ENCODE data around the gene IGSF11. TPM values are rescaled to one million over a fixed set of nuclear protein-coding genes. Genes with fewer than 3 reads are reported as not detected.

The IGSF11 gene
- total and polyA plus RNA-seq, 2 of the 4 experiments (the other 2 are of a cell fraction) = 0.18 TPM; not detected in 1

GRCh38 chr3:119062892-119063291 lies 28.2 kb upstream of the IGSF11 start:
- intact Hi-C loops (cut with micrococcal nuclease) (no loop called here), dilution Hi-C loops (cut with HindIII; ENCODE audit: low sequenced_read_pairs, unreplicated experiment) (no loop called here), in situ Hi-C loops (cut with MboI; ENCODE audit: low sequenced_read_pairs) (no loop called here)
- Histone ChIP-seq H2AK9ac (replicated peaks; ENCODE audit: low read depth, low read length, poor library complexity) (no peak overlapping the region), H3K27ac (ENCODE audit: insufficient read depth, low read length) (no peak overlapping the region), H3K14ac (replicated peaks; ENCODE audit: low read depth, low read length) (no peak overlapping the region), H2AFZ (replicated peaks; ENCODE audit: low read length, poor library complexity) (no peak overlapping the region), H3K4ac (ENCODE audit: low read depth, low read length) (no peak overlapping the region), H3K56ac (ENCODE audit: extremely low read depth, insufficient read depth, low read length) (no peak overlapping the region), H3K4me3 (ENCODE audit: insufficient read depth, low read depth, low read length) (no peak overlapping the region), H2BK5ac (ENCODE audit: low read depth, low read length, poor library complexity, severe bottlenecking) (no peak overlapping the region), H3K9ac (ENCODE audit: low read depth, low read length) (no peak overlapping the region), H3K9me1 (ENCODE audit: insufficient read depth, low read length) (no peaks in the 10 kb centered on the region), H3K4me1 (ENCODE audit: control insufficient read depth, insufficient read depth, low read length) (no peaks in the 10 kb centered on the region), H4K5ac (ENCODE audit: low read depth, low read length) (no peak overlapping the region), H3K4me2 (ENCODE audit: low read depth, low read length) (no peak overlapping the region), H3K9me3 (ENCODE audit: control insufficient read depth, insufficient read depth, low read length) (no peaks in the 10 kb centered on the region), H4K91ac (ENCODE audit: insufficient read depth, low read depth, low read length) (no peak overlapping the region), H2AK5ac (ENCODE audit: low read depth, low read length) (no peak overlapping the region), H3K18ac (ENCODE audit: low read depth, low read length) (no peak overlapping the region), H3K79me1 (ENCODE audit: low read depth in 1 of 2, low read length in 2 of 2) (no peaks in the 10 kb centered on the region), H3K23ac (ENCODE audit: low read depth, low read length) (no peak overlapping the region), H2BK15ac (ENCODE audit: low read depth, low read length) (no peak overlapping the region), H2BK120ac (ENCODE audit: low read depth, low read length) (no peak overlapping the region), H4K20me1 (ENCODE audit: insufficient read depth, low read length) (no peaks in the 10 kb centered on the region), H3K27me3 (ENCODE audit: control insufficient read depth, insufficient read depth, low read length) (no peaks in the 10 kb centered on the region), H2BK20ac (ENCODE audit: low read depth, low read length) (no peak overlapping the region), H3K36me3 (ENCODE audit: control insufficient read depth, insufficient read depth, low read length) (no peaks in the 10 kb centered on the region), H4K8ac (ENCODE audit: low read depth in 2 of 2, low read length in 2 of 2) (no peak overlapping the region)
- no TSS peak for BruUV-seq (replicated peaks)
- no CpG with 5 or more reads among the region's 2 CpGs for WGBS, 2 experiments (ENCODE audit: extremely low coverage in 2 of 2, insufficient read length in 1 of 2)
- DNase-seq = no peak
- ATAC-seq (ENCODE audit: low read depth) = no peak
- no peak for TF ChIP-seq MXI1 (IDR thresholded peaks at IDR 0.05; ENCODE audit: borderline replicate concordance, low read depth, low read length)
- no peak for TF ChIP-seq FOS (IDR thresholded peaks at IDR 0.05; ENCODE audit: low read depth, low read length)
- TF ChIP-seq ELK1 (IDR thresholded peaks at IDR 0.05; ENCODE audit: borderline replicate concordance, low read depth, low read length) = no peak
- no peak for TF ChIP-seq MAFK (IDR thresholded peaks at IDR 0.05; ENCODE audit: low read depth, low read length)
- no peak for TF ChIP-seq NFE2L2 (IDR thresholded peaks at IDR 0.05; ENCODE audit: low read depth, low read length)
- no peak for TF ChIP-seq RAD21 (IDR thresholded peaks at IDR 0.05; ENCODE audit: low read length)
- TF ChIP-seq MAZ (IDR thresholded peaks at IDR 0.05; ENCODE audit: borderline replicate concordance, low read depth, low read length) = no peak
- TF ChIP-seq RCOR1 (IDR thresholded peaks at IDR 0.05; ENCODE audit: insufficient replicate concordance, low read length) = no peak
- TF ChIP-seq POLR2A (IDR thresholded peaks at IDR 0.05; ENCODE audit: low read depth, low read length) = no peak
- TF ChIP-seq USF2 (IDR thresholded peaks at IDR 0.05; ENCODE audit: low read depth, low read length) = no peak
- TF ChIP-seq BHLHE40 (IDR thresholded peaks at IDR 0.05; ENCODE audit: low read depth, low read length) = no peak
- TF ChIP-seq SMC3 (IDR thresholded peaks at IDR 0.05; ENCODE audit: low read depth, low read length) = no peak
- TF ChIP-seq RFX5 (IDR thresholded peaks at IDR 0.05; ENCODE audit: low read depth, low read length) = no peak
- TF ChIP-seq CHD1 (IDR thresholded peaks at IDR 0.05; ENCODE audit: low read depth, low read length) = no peak
- TF ChIP-seq CTCF (conservative IDR thresholded peaks at IDR 0.05; ENCODE audit: low read depth, low read length) = no peak
- TF ChIP-seq CEBPB (IDR thresholded peaks at IDR 0.05; ENCODE audit: low read depth, low read length) = no peak
- POLR2A ChIA-PET (ENCODE audit: unreplicated experiment) = no interaction called here
- CTCF ChIA-PET = no interaction called here
